Osteoblast (primary cell): ENCODE results near the gene SLC35A2. TPM values are rescaled to one million over a fixed set of nuclear protein-coding genes. Genes with fewer than 3 reads are reported as not detected.

Experiments
- DNase-seq: peaks from one replicate; pipeline ENCODE4 v3.0.0; 2011; ENCODE audit warnings: low spot score, mixed read lengths; ENCODE audit not compliant: insufficient read length; ENCODE audit errors: missing footprints
- H2AFZ ChIP-seq: 2 replicates; pipeline ENCODE4 v1.6.0; 2011; ENCODE audit warnings: mild to moderate bottlenecking, low read length
- H3K27ac ChIP-seq: 2 replicates; pipeline ENCODE4 v1.5.1; 2011; ENCODE audit warnings: mild to moderate bottlenecking, low read depth, low read length, moderate library complexity
- H3K27me3 ChIP-seq: 2 replicates; pipeline ENCODE4 v1.6.0; 2012; ENCODE audit warnings: mild to moderate bottlenecking, control low read depth, inconsistent platforms, low read length, moderate library complexity; ENCODE audit not compliant: insufficient read depth
- H3K36me3 ChIP-seq: 2 replicates; pipeline ENCODE4 v1.5.1; 2011; ENCODE audit warnings: mild to moderate bottlenecking, low read length, control low read depth, moderate library complexity; ENCODE audit not compliant: insufficient read depth
- H3K4me1 ChIP-seq: 2 replicates; pipeline ENCODE4 v1.5.1; 2011; ENCODE audit warnings: mild to moderate bottlenecking, low read length, control low read depth, moderate library complexity; ENCODE audit not compliant: insufficient read depth
- H3K4me2 ChIP-seq: 2 replicates; pipeline ENCODE4 v1.6.0; 2011; ENCODE audit warnings: mild to moderate bottlenecking, low read length; ENCODE audit not compliant: insufficient read depth
- H3K4me3 ChIP-seq: fragments of 200-600 bp; sonication (generic); 3 replicates; pipeline ENCODE4 v1.5.1; 2012; ENCODE audit warnings: mild to moderate bottlenecking, low read length, inconsistent platforms; ENCODE audit not compliant: insufficient read depth
- H3K79me2 ChIP-seq: 2 replicates; pipeline ENCODE4 v1.6.0; 2012; ENCODE audit warnings: mild to moderate bottlenecking, low read length, control low read depth, inconsistent platforms; ENCODE audit not compliant: insufficient read depth
- H3K9me3 ChIP-seq: 2 replicates; pipeline ENCODE4 v1.5.1; 2011; ENCODE audit warnings: low read depth, low read length, control low read depth
- H4K20me1 ChIP-seq: 2 replicates; pipeline ENCODE4 v1.6.0; 2012; ENCODE audit warnings: mild to moderate bottlenecking, low read length, control low read depth; ENCODE audit not compliant: insufficient read depth
- CTCF ChIP-seq: IDR thresholded peaks from 2 replicates; pipeline ENCODE4 v1.5.1; 2011; ENCODE audit warnings: mild to moderate bottlenecking, low read depth, low read length, moderate library complexity; ENCODE audit errors: extremely low read depth
- total RNA-seq: library from RNA; depleted of rRNA; stranded (reverse); fragments of >200 nt; gene quantifications from 2 replicates; pipeline ENCODE4 v1.2.3, GENCODE V29; 2012

The SLC35A2 gene
- total RNA-seq, 1 donor = 15.6 TPM

GRCh38 chrX:48914593-48915493 lies 3.4 kb upstream of the SLC35A2 start:
- Histone ChIP-seq H3K9me3 (no peaks in the 10 kb centered on the region), H3K79me2 (peaks cover 20% of the 10 kb centered on the region), H3K4me2 (no peak overlapping the region), H3K27me3 (no peaks in the 10 kb centered on the region), H3K4me3 (no peak overlapping the region), H3K27ac (no peak overlapping the region), H4K20me1 (no peaks in the 10 kb centered on the region), H3K4me1 (peaks cover 13% of the 10 kb centered on the region), H2AFZ (no peak overlapping the region), H3K36me3 (peaks cover 16% of the 10 kb centered on the region)
- DNase-seq = peak; percentile 34
- no peak for TF ChIP-seq CTCF

- Histone ChIP-seq H2AFZ (no peak overlapping the region), H3K27me3 (no peaks in the 10 kb centered on the region), H3K9me3 (no peaks in the 10 kb centered on the region), H3K36me3 (peaks cover 25% of the 10 kb centered on the region), H3K4me2 (no peak overlapping the region), H4K20me1 (no peaks in the 10 kb centered on the region), H3K4me3 (no peak overlapping the region), H3K27ac (no peak overlapping the region), H3K4me1 (peaks cover 3% of the 10 kb centered on the region), H3K79me2 (peaks cover 30% of the 10 kb centered on the region)
- TF ChIP-seq CTCF = no peak
- peak; percentile 35 for DNase-seq
Observed at GRCh38 chrX:48913605-48914366, 2.3 kb upstream of the SLC35A2 start.

DNA sequence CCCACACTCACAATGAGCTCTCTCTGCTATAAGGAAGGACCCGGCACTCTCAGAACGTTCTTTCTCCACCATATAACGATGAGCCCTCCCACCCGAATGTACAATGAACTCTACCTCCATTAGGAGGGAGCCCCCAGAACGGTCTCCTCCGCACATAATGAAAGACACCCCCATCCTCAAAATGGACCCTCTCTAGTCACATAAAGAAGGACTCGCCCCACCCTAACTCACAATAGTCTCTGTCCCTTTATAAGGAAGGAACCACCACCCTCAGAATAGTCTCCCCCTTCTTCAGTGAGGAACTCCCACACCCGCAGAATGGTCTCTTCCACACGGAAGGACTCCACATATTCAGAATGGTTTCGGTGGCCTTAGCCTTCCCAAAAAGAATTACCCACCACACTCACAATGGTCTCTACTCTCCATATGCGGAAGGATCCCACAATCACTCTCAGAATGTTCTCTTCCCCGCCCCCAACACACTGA lies 477 bp downstream of the SLC35A2 start:
- H3K4me3 ChIP-seq = peak overlapping the region; percentile 84
- H3K36me3 ChIP-seq = peaks cover 29% of the 10 kb centered on the region
- H3K79me2 ChIP-seq = peaks cover 39% of the 10 kb centered on the region
- H3K9me3 ChIP-seq = no peaks in the 10 kb centered on the region
- TF ChIP-seq CTCF = no peak
- peak overlapping the region; percentile 85 for H3K27ac ChIP-seq
- H3K27me3 ChIP-seq = no peaks in the 10 kb centered on the region
- H3K4me2 ChIP-seq = peak overlapping the region; percentile 84
- DNase-seq = peak; percentile 66
- peak overlapping the region; percentile 67 for H2AFZ ChIP-seq
- peaks cover 3% of the 10 kb centered on the region for H3K4me1 ChIP-seq
- no peaks in the 10 kb centered on the region for H4K20me1 ChIP-seq
